Left renal cortex interstitium (tissue), 4 donors: Measurements from ENCODE around the gene FIBIN. TPM values are rescaled to one million over a fixed set of nuclear protein-coding genes. Genes with fewer than 3 reads are reported as not detected.
"Not testable (repeated sequence)": the region's sequence is repeated elsewhere in the genome, so short reads cannot be mapped to it uniquely, and the experiment has no call there.

ENCODE experiments used
- DNase-seq, 4 donors: peaks; one replicate each; pipeline ENCODE4 v3.0.0-alpha.2; 2013; ENCODE audit warnings: low read depth in 4 of 4, low spot score in 2 of 4, missing footprints in 1 of 4
- polyA plus RNA-seq, 4 donors: library from polyadenylated mRNA; unstranded; fragments of 120-200 nt; gene quantifications; one replicate each; pipeline ENCODE4 v1.2.1, GENCODE V29; 2013; ENCODE audit not compliant: insufficient read length in 4 of 4

The FIBIN gene
- 10 to 100 TPM; 13.5 to 28.2 (median 22.6) TPM for polyA plus RNA-seq

DNA sequence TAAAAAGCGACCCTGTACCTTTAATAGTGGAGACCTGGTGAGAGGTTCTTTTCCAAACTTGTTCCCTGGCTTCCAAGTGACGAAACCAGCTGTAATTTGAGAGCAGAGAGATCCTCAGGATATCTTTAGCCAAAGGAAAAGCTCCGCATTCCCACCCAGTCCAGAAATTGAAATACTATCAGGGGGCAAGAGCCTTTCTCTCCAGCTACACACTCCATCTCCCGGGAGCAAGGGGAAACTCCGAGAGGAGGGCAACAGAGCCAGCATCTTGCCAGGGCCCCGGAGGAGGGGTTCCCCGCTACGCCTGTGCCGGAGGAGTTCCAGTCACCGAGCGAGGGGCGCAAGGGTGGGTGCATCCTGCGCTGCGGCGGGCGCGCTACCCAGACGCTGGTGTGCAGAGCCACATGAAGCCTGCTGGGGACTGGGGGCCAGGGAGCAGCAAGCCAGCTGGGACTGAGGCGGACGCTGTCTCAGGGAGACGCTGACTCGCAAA lies at the start of gene FIBIN:
TSS of gene FIBIN (plus strand) at position 148 of the 493 bp plus-strand sequence. CDS start 415 bp downstream, outside the sequence.
- peak in 3 of 4 donors; percentile 36 to 60 (median 51) for DNase-seq

GRCh38 chr11:26944866-26945664 lies 48.8 kb upstream of the FIBIN start:
- no peak for DNase-seq

GRCh38 chr11:26946257-26946716 lies 47.6 kb upstream of the FIBIN start:
- no peak for DNase-seq

DNA sequence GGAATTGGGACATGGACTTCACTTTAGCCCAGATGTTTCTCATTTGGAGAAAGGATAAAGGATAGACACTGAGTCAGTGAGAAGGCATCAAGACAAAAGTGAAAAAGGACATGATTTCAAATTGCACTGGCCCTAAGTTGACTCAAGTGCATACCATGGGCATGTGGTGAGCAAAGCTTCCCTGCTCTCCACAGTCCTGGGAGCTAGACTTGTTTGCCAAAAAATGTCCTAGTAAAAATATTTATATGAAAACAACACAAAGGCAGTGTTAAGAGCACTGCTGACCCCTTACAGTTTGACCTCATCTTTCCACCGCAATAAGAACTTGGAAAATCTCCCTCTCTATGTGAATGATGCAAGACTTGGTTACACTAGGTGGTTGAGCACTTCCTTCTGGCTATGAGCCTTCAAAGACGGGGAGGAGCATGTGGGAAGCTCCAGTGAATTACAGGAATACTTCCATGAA lies 46.5 kb upstream of the FIBIN start:
- peak in 1 of 4 donors; percentile 17 for DNase-seq

DNA sequence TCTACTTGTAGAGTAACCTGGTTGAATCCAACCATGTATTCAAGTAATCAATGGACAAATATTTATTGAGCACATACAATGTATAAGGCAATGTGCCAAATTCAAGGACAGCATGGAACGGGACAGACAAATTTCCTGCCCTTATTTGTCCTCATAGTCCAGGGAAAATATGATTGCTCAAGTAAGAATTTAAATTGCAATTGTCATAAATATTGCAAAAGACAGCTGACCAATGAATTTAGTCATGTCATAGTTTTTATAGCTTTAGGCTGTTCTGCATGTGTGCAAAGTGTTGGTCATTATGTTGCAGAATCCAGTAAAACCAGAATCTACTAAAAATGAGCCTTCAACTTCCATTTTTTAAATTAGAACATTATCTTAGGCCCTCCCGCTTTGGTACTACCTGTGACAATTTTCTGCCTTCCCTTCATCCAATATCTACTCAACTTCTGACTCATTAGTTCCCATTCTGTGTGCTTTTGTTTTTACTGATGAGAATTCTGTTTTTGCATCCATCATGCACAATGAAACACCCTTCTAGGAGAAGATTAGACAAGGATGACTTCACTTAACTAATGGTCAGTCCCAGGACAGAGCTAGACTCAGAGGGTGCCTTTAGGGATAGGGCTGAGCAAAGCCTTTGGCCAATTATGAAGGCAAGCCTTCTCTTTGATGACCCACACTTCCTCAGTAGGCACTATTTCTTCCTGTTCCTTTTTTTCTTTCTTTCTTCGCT lies 45.8 kb upstream of the FIBIN start:
- DNase-seq, result no peak

- no peak for DNase-seq
Observed at GRCh38 chr11:26948881-26949280, 45.0 kb upstream of the FIBIN start.

- DNase-seq, result no peak
Observed at GRCh38 chr11:26949846-26950245, 44.1 kb upstream of the FIBIN start.

DNA sequence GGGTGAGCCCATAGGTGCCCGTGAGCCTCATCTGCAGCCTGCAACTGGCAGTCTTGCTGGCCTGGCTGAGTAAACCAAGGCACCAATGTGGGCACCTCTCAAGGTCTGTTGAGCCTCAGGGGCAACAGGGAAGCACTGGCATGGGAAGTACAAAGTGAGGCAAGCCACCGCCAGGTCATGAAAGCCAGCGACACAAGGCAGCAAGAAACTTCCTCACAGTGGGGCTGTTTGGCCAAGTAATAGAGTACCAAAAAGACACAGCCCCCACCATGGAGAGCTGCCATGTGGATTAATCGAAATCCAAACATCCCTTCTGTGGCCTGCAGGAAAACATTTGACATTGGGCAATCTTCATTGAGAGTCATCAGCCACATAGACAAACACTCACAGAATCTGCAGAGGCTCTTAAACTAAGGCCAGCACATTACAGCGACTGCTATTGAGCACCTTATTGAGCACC lies 43.6 kb upstream of the FIBIN start:
- DNase-seq, result no peak

- DNase-seq, result no peak
Observed at GRCh38 chr11:26951809-26952515, 42.0 kb upstream of the FIBIN start.

DNA sequence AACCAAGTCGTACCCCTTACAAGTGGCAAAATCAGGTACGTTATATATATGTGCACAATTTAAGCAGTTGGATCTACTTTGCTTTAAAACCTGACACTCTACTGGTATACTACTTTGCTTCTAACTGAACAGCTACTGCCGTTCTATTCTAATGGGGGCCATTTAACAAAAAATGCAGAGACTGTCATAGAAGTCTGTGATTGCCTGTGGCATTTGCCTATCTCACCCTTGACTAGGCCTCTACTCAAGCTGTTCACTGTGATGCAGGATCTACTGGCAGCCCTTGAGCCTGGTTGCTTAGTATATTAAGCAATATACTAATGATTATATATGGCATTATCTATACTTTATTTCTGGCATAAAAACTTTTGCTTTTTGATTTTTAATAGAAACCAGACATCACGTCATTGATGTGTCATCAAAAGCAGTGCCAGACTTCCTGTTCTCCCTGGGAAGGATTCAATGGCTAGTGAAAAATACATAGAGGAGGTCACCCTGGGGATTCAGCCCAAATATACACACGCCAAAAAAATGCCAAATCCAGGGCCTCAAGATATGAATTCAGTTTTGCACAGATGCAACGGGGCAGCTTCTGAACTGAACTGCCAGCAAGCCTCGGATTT lies 40.0 kb upstream of the FIBIN start:
- DNase-seq, result no peak

DNA sequence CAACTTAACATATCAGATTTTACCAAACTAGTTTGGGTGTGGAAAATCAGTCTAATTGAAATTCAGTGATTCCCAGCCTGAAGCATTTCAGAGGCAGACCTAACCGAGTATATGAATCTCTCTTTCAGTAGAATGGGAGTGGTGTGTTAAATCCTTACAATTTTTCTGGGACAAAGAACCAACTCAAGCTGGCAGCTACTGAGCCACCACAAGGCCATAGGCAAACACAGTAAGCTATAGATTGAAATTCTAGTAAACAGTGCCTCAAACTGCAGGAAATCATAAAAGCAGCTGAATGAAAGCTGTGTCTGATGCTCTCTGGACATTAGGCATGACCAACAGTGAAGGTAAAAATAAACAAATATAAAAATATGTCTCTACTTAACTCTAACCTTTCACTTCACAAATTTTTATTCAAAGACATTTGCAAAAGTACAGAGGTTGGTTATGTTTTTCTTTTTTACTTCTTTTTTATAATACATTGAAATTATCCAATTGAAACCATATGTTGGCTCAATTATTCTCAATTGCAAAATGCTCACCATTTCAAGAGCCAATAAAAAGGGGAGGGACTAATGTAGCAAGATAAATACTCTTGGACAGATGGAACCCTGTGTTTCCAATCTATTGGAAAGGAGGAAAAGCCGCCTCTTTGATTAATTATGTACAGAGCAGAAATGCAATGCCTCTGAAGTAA lies 35.8 kb upstream of the FIBIN start:
- no peak for DNase-seq

DNA sequence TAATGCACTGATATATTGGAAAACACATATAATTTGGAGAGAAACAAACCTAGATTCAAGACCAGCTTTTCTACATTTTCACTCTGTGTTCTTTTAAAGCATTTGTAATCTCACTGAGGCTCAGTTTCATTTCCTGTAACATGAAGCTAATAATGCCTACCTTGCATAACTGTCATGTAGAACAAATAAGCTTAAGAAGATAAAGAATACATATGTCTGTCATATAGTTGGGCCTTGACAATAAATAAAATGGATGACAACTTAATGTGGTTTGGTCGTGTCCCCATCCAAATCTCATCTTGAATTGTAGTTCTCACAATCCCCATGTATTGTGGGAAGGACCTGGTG lies 35.2 kb upstream of the FIBIN start:
- DNase-seq, result no peak

- no peak for DNase-seq
Observed at GRCh38 chr11:26960281-26960680, 33.6 kb upstream of the FIBIN start.

- DNase-seq, result no peak
Observed at GRCh38 chr11:26963764-26964163, 30.1 kb upstream of the FIBIN start.

- DNase-seq, result no peak
Observed at GRCh38 chr11:26964339-26964738, 29.6 kb upstream of the FIBIN start.

- not testable (repeated sequence) for DNase-seq
Observed at GRCh38 chr11:26964847-26965485, 28.9 kb upstream of the FIBIN start.

- no peak for DNase-seq
Observed at GRCh38 chr11:26971961-26972360, 22.0 kb upstream of the FIBIN start.

DNA sequence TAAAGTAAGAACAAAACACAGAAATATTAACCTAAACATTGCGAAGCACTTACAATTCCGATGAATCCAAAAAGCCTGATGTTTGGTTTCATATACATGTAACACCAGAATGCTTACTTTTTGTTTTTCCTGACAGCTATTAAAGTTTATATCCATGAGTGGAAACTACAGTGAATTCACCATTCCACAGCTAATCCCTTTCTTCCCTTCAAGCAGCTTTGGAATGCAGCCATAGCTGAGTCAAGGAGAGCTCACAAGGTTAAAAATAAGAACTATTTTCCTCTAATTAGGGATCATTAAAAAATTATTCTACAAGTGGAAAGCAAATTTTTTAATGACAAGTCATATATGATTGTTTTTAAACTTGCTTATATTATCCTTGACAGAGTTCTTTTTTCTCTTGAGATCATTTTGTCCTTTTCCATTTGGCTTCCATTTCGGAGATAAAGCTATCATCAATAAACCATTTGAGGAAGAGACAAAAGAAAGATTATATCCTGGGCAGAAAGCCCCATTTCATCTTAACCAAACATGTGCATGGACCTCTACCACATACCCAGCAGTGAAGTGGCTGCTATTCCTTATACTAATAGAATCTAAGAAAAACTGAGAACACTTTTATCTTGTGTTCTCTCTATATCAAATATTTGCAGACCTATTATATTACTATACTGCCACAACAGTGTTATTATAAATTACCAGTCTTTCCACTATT lies 19.7 kb upstream of the FIBIN start:
- no peak for DNase-seq

DNA sequence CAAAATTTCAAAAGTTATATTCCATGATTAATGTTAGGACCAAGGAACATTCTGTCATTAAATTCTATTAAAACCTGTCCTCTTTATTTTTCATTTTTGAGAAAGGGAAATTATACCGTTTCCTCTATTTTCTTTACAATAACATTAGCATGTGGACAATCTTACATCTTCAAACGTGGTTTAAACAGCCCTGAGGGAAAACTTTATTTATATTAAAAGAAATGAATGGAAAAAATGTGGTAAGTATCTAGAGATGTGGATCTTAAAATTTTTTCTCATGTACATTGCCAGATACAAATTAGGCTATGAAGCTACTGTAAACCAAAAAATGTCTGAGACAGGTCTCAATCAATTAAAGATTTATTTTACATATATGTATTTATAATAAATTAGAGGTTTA lies 18.9 kb upstream of the FIBIN start:
- no peak for DNase-seq
